Measurements from ENCODE around the gene KCNK15. TPM values are rescaled to one million over a fixed set of nuclear protein-coding genes. Genes with fewer than 3 reads are reported as not detected.

KCNK15 gene
- total RNA-seq, 1 donor from 2014 or later = 0.16 TPM

- Mint-ChIP-seq H3K4me1 (ENCODE audit: low read depth) (peaks cover 3% of the 10 kb centered on the region), H3K36me3 (ENCODE audit: low read depth) (no peaks in the 10 kb centered on the region), H3K9me3 (no peaks in the 10 kb centered on the region), H3K27me3 (ENCODE audit: low read depth) (peaks cover 36% of the 10 kb centered on the region), H3K27ac (no peak overlapping the region), H3K4me3 (ENCODE audit: low read depth) (peak overlapping the region; percentile 55)
- intact Hi-C loops (cut with micrococcal nuclease) = loop anchor here (1.0 kb wide), 1 partner anchor 121 kb away; no protein-coding TSS in a partner anchor
- no peak for DNase-seq (ENCODE audit: low spot score)
Measured at GRCh38 chr20:44746367-44747165, 901 bp downstream of the KCNK15 start.

GRCh38 chr20:44747166-44748004, 1.7 kb downstream of the KCNK15 start:
- Mint-ChIP-seq H3K4me3 (ENCODE audit: low read depth) (peak overlapping the region; percentile 47), H3K36me3 (ENCODE audit: low read depth) (no peaks in the 10 kb centered on the region), H3K27me3 (ENCODE audit: low read depth) (peaks cover 30% of the 10 kb centered on the region), H3K27ac (no peak overlapping the region), H3K4me1 (ENCODE audit: low read depth) (peaks cover 3% of the 10 kb centered on the region), H3K9me3 (no peaks in the 10 kb centered on the region)
- intact Hi-C loops (cut with micrococcal nuclease) = loop anchor here (1.0 kb wide), 1 partner anchor 120 kb away; no protein-coding TSS in a partner anchor
- peak; percentile 32 for DNase-seq (ENCODE audit: low spot score)

- Mint-ChIP-seq H3K27me3 (ENCODE audit: low read depth) (peaks cover 29% of the 10 kb centered on the region), H3K36me3 (ENCODE audit: low read depth) (no peaks in the 10 kb centered on the region)
Measured at GRCh38 chr20:44748005-44748370, 2.3 kb downstream of the KCNK15 start.

GRCh38 chr20:44750081-44750805, 4.6 kb downstream of the KCNK15 start:
- Mint-ChIP-seq H3K9me3 (no peaks in the 10 kb centered on the region), H3K4me1 (ENCODE audit: low read depth) (peaks cover 2% of the 10 kb centered on the region), H3K27me3 (ENCODE audit: low read depth) (peaks cover 16% of the 10 kb centered on the region), H3K4me3 (ENCODE audit: low read depth) (no peak overlapping the region), H3K36me3 (ENCODE audit: low read depth) (no peaks in the 10 kb centered on the region), H3K27ac (no peak overlapping the region)
- no peak for DNase-seq (ENCODE audit: low spot score)
- intact Hi-C loops (cut with micrococcal nuclease) = no loop called here

More at GRCh38 chr20:44748005-44748370, 2.3 kb downstream of the KCNK15 start:
- peaks cover 3% of the 10 kb centered on the region for H3K4me1 Mint-ChIP-seq (ENCODE audit: low read depth)
- H3K4me3 Mint-ChIP-seq (ENCODE audit: low read depth) = no peak overlapping the region
- no peak for DNase-seq (ENCODE audit: low spot score)
- no peak overlapping the region for H3K27ac Mint-ChIP-seq
- intact Hi-C loops (cut with micrococcal nuclease) = no loop called here
- H3K9me3 Mint-ChIP-seq = no peaks in the 10 kb centered on the region

GRCh38 chr20:44752099-44752931, 6.7 kb downstream of the KCNK15 start:
- Mint-ChIP-seq H3K27me3 (ENCODE audit: low read depth) (peaks cover 7% of the 10 kb centered on the region), H3K9me3 (no peaks in the 10 kb centered on the region), H3K36me3 (ENCODE audit: low read depth) (no peaks in the 10 kb centered on the region), H3K4me1 (ENCODE audit: low read depth) (peaks cover 1% of the 10 kb centered on the region), H3K4me3 (ENCODE audit: low read depth) (no peak overlapping the region), H3K27ac (no peak overlapping the region)
- intact Hi-C loops (cut with micrococcal nuclease) = no loop called here
- DNase-seq (ENCODE audit: low spot score) = no peak

- no peak overlapping the region for H3K27ac Mint-ChIP-seq
- no peak for DNase-seq (ENCODE audit: low spot score)
- H3K36me3 Mint-ChIP-seq (ENCODE audit: low read depth) = no peaks in the 10 kb centered on the region
- H3K4me3 Mint-ChIP-seq (ENCODE audit: low read depth) = no peak overlapping the region
- no peaks in the 10 kb centered on the region for H3K9me3 Mint-ChIP-seq
- intact Hi-C loops (cut with micrococcal nuclease) = no loop called here
- no peaks in the 10 kb centered on the region for H3K4me1 Mint-ChIP-seq (ENCODE audit: low read depth)
- peaks cover 2% of the 10 kb centered on the region for H3K27me3 Mint-ChIP-seq (ENCODE audit: low read depth)
Measured at GRCh38 chr20:44754554-44754953, 8.9 kb downstream of the KCNK15 start.

GRCh38 chr20:44756011-44756688, 10.5 kb downstream of the KCNK15 start:
- Mint-ChIP-seq H3K27ac (no peak overlapping the region), H3K27me3 (ENCODE audit: low read depth) (no peaks in the 10 kb centered on the region), H3K4me1 (ENCODE audit: low read depth) (no peaks in the 10 kb centered on the region), H3K36me3 (ENCODE audit: low read depth) (no peaks in the 10 kb centered on the region), H3K4me3 (ENCODE audit: low read depth) (no peak overlapping the region), H3K9me3 (no peaks in the 10 kb centered on the region)
- no peak for DNase-seq (ENCODE audit: low spot score)
- intact Hi-C loops (cut with micrococcal nuclease) = no loop called here

GRCh38 chr20:44756956-44757355, 11.3 kb downstream of the KCNK15 start:
- DNase-seq (ENCODE audit: low spot score) = no peak
- no peak overlapping the region for H3K4me3 Mint-ChIP-seq (ENCODE audit: low read depth)
- H3K27ac Mint-ChIP-seq = no peak overlapping the region
- H3K9me3 Mint-ChIP-seq = no peaks in the 10 kb centered on the region
- no peaks in the 10 kb centered on the region for H3K4me1 Mint-ChIP-seq (ENCODE audit: low read depth)
- no peaks in the 10 kb centered on the region for H3K36me3 Mint-ChIP-seq (ENCODE audit: low read depth)
- H3K27me3 Mint-ChIP-seq (ENCODE audit: low read depth) = no peaks in the 10 kb centered on the region
- intact Hi-C loops (cut with micrococcal nuclease) = no loop called here

- Mint-ChIP-seq H3K27me3 (ENCODE audit: low read depth) (no peaks in the 10 kb centered on the region), H3K4me1 (ENCODE audit: low read depth) (no peaks in the 10 kb centered on the region), H3K27ac (no peak overlapping the region), H3K36me3 (ENCODE audit: low read depth) (no peaks in the 10 kb centered on the region), H3K4me3 (ENCODE audit: low read depth) (no peak overlapping the region), H3K9me3 (no peaks in the 10 kb centered on the region)
- no peak for DNase-seq (ENCODE audit: low spot score)
- intact Hi-C loops (cut with micrococcal nuclease) = no loop called here
Measured at GRCh38 chr20:44758247-44759101, 12.8 kb downstream of the KCNK15 start.

GRCh38 chr20:44759595-44759994, 13.9 kb downstream of the KCNK15 start:
- Mint-ChIP-seq H3K4me1 (ENCODE audit: low read depth) (no peaks in the 10 kb centered on the region), H3K36me3 (ENCODE audit: low read depth) (no peaks in the 10 kb centered on the region), H3K27ac (no peak overlapping the region), H3K27me3 (ENCODE audit: low read depth) (no peaks in the 10 kb centered on the region), H3K4me3 (ENCODE audit: low read depth) (no peak overlapping the region), H3K9me3 (no peaks in the 10 kb centered on the region)
- no peak for DNase-seq (ENCODE audit: low spot score)
- intact Hi-C loops (cut with micrococcal nuclease) = no loop called here

- H3K4me1 Mint-ChIP-seq (ENCODE audit: low read depth) = no peaks in the 10 kb centered on the region
- no peak overlapping the region for H3K27ac Mint-ChIP-seq
- no peak overlapping the region for H3K4me3 Mint-ChIP-seq (ENCODE audit: low read depth)
- no peaks in the 10 kb centered on the region for H3K36me3 Mint-ChIP-seq (ENCODE audit: low read depth)
- no peaks in the 10 kb centered on the region for H3K9me3 Mint-ChIP-seq
- no peak for DNase-seq (ENCODE audit: low spot score)
- no peaks in the 10 kb centered on the region for H3K27me3 Mint-ChIP-seq (ENCODE audit: low read depth)
- intact Hi-C loops (cut with micrococcal nuclease) = no loop called here
Measured at GRCh38 chr20:44761423-44761822, 15.8 kb downstream of the KCNK15 start.

Measured in activated T-helper 2 cell treated with anti-CD3 and anti-CD28 coated beads, Interferon-gamma antibody, Interleukin-2, Interleukin-4, amounts not matched to agents 10 μg/mL and 5 μg/mL and 100 μg/mL, durations not matched to agents 14 hours and 24 hours and 36 hours (primary cell).